ENCODE data around the gene FGF22. TPM values are rescaled to one million over a fixed set of nuclear protein-coding genes. Genes with fewer than 3 reads are reported as not detected.

The FGF22 gene
- total and polyA plus RNA-seq, 2 of the 13 experiments (the other 11 are each of a cell fraction or from before 2014, with no cell fraction given): 0.24 TPM; not detected in 1

- TF ChIP-seq ZNF276 (CRISPR knock-in tag; IDR thresholded peaks at IDR 0.05; ENCODE audit: low read depth): no peak
- TF ChIP-seq TSC22D2 (CRISPR knock-in tag; IDR thresholded peaks at IDR 0.05; ENCODE audit: borderline replicate concordance): peak; percentile 92; the same call in 1 of the 2 replicates
- peak; percentile 66 for TF ChIP-seq ZNF574 (CRISPR knock-in tag; IDR thresholded peaks at IDR 0.05)
- TF ChIP-seq PRMT3 (CRISPR knock-in tag; IDR thresholded peaks at IDR 0.05; ENCODE audit: borderline replicate concordance, low read depth): 0 out of 2 replicates have a peak, but pooled peaks have one; percentile 36
- peak; percentile 84 for TF ChIP-seq ETS1 (CRISPR knock-in tag; IDR thresholded peaks at IDR 0.05)
- peak; percentile 48; the same call in 1 of the 2 replicates for TF ChIP-seq FOXO1 (CRISPR knock-in tag; IDR thresholded peaks at IDR 0.05)
- TF ChIP-seq KDM2A (CRISPR knock-in tag; IDR thresholded peaks at IDR 0.05; ENCODE audit: borderline replicate concordance, low read depth): peak; percentile 80; the same call in 1 of the 2 replicates
- TF ChIP-seq ZMYM3 (CRISPR knock-in tag; IDR thresholded peaks at IDR 0.05): no peak
- TF ChIP-seq TP53 (CRISPR knock-in tag; conservative IDR thresholded peaks at IDR 0.05): no peak; the same call in 1 of the 2 replicates
- peak; percentile 68; the same call in 1 of the 2 replicates for TF ChIP-seq ZNF768 (CRISPR knock-in tag; IDR thresholded peaks at IDR 0.05)
- TF ChIP-seq ZNF331 (CRISPR knock-in tag; IDR thresholded peaks at IDR 0.05): peak; percentile 80
- no peak for TF ChIP-seq ZBTB40 (IDR thresholded peaks at IDR 0.05)
- TF ChIP-seq ZBTB40 (CRISPR knock-in tag; IDR thresholded peaks at IDR 0.05): 0 out of 2 replicates have a peak, but pooled peaks have one; percentile 33
Measured at GRCh38 chr19:591099-591958, 48.4 kb upstream of the FGF22 start (continued).
